GM18505 (cell line): Measurements from ENCODE around the gene EEPD1.
"Not testable (repeated sequence)": the region's sequence is repeated elsewhere in the genome, so short reads cannot be mapped to it uniquely, and the experiment has no call there.

Source experiments
- ATAC-seq: cut with Tn5 transposase; IDR thresholded peaks from one replicate; pipeline ENCODE4 v1.9.1; 2021; ENCODE audit not compliant: unreplicated experiment
- POLR2A ChIP-seq: IDR thresholded peaks from 4 replicates; pipeline ENCODE4 v1.6.1; 2011; ENCODE audit warnings: borderline replicate concordance; ENCODE audit not compliant: insufficient read depth, insufficient read length; ENCODE audit errors: extremely low read depth

The EEPD1 gene

DNA sequence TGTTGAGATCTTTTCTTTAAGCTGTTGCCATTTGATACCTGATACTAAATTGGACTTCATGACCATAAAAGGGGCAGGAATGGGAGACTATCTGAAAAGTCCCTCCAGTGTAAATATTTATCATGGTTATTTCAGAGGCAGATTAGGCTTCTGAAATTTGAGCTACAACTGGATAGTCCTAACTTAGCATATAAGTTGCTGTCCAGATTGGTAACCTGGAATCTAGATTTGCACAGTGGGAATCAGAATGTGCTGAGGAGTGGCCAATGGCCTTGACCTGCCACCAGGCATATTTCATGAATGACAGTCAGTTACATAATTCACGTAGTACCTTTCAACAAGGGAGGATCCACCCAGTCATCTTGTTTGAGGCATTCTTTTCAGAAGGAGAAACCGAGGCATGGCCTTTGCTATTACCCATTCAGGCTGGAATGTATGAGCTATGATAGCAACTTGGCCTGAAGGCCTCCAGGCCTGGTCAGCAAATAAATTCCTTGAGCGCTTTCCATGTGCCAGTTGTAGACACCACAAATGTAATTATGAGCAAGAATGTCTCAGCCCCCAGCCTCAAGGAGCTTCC is 80.0 kb downstream of the EEPD1 start:
- no peak for TF ChIP-seq POLR2A
- no peak for ATAC-seq

DNA sequence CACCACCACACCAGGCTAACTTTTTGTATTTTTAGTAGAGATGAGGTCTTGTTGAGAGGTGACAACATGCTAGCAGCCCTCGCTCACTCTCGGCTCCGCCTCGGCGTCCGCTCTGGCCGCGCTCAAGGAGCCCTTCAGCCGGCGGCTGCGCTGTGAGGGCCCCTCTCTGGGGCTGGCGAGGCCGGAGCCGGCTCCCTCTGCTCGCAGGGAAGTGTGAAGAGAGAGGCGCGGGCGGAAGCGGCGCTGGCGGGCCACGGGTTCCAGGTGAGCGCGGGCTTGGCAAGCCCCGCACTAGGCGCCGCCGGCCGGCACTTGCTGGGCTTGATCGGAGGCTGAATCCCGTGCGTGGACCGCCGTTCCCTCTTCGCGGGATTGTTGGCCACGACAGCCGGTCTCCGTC is 83.0 kb downstream of the EEPD1 start:
- no peak for ATAC-seq
- TF ChIP-seq POLR2A, result no peak

GRCh38 chr7:36238138-36238537 is 85.1 kb downstream of the EEPD1 start:
- ATAC-seq, result no peak
- TF ChIP-seq POLR2A, result no peak

DNA sequence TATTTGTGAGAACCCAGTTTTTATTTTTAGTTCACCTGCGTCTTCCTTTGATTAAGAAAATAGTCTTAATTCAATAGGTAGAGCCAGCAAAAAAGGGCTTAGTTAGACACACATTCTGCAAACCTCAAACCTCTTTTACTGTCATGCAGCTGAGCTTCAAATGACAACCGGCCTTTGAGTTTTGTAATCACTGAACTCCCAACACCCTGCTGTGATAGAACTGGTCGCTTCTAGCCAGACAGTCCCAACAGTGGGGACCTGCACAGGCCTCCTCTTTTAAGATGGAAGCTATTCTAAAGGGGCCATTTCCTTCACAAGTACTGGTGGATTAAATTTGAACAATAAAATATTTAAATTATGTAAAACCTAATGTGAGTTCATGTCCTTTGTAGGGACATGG is 90.3 kb downstream of the EEPD1 start:
- ATAC-seq, result not testable (repeated sequence)

DNA sequence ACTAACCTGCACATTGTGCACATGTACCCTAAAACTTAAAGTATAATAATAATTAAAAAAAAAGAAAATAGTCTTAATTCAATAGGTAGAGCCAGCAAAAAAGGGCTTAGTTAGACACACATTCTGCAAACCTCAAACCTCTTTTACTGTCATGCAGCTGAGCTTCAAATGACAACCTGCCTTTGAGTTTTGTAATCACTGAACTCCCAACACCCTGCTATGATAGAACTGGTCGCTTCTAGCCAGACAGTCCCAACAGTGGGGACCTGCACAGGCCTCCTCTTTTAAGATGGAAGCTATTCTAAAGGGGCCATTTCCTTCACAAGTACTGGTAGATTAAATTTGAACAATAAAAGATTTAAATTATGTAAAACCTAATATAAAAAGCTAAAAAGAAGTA is 90.9 kb downstream of the EEPD1 start:
- not testable (repeated sequence) for ATAC-seq

- no peak for TF ChIP-seq POLR2A
- no peak for ATAC-seq
Observed at GRCh38 chr7:36244429-36244828, 91.4 kb downstream of the EEPD1 start.

DNA sequence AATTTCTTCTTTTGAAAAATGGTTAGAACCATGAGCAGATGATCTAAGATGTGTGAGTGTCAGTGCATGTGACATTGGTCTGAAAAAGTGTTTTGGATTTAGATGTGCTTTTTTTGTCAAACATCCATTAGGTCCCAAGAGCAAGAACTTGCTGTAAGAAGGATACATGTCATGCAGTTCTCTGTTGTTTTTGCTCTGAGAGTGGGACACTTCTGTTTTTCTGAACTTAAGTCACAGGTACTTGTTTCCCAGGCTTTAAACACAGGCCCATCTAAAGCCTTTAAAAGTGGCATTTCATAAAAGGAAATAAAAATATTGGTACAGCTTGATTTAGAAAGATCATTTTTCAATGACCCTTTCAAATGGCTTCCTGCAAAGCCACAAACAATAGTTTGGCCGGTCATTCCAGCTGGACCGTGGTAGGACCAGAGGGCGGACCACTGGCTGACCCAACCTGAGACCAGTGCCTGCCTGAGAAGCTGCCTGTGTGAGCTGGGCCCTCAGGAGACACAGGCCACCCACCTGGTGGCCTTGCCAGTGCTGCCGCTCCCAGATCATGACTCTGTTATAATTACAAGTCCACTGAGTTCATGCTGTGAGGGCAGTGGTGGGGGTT is 92.7 kb downstream of the EEPD1 start:
- no peak for ATAC-seq
- TF ChIP-seq POLR2A, result no peak

- no peak for ATAC-seq
- no peak for TF ChIP-seq POLR2A
Observed at GRCh38 chr7:36249091-36249490, 96.0 kb downstream of the EEPD1 start.

DNA sequence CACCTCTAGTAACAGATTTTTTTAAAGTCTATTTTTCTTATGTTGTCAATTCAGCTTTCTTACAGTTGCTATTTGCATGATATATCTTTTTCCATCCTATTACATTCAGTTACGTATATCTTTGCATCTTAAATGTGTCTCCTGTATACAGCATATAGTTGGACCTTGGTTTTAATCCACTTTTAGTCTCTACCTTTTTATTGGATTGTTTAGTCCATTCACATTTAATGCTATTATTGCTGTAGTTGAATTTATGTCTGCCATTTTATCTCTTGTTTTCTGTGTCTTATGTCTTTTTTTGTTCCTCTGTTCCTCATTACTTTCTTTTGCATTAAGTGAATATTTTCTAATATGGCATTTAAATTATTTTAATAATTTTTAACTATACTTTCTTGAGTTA is 100.6 kb downstream of the EEPD1 start:
- TF ChIP-seq POLR2A, result no peak
- no peak for ATAC-seq

DNA sequence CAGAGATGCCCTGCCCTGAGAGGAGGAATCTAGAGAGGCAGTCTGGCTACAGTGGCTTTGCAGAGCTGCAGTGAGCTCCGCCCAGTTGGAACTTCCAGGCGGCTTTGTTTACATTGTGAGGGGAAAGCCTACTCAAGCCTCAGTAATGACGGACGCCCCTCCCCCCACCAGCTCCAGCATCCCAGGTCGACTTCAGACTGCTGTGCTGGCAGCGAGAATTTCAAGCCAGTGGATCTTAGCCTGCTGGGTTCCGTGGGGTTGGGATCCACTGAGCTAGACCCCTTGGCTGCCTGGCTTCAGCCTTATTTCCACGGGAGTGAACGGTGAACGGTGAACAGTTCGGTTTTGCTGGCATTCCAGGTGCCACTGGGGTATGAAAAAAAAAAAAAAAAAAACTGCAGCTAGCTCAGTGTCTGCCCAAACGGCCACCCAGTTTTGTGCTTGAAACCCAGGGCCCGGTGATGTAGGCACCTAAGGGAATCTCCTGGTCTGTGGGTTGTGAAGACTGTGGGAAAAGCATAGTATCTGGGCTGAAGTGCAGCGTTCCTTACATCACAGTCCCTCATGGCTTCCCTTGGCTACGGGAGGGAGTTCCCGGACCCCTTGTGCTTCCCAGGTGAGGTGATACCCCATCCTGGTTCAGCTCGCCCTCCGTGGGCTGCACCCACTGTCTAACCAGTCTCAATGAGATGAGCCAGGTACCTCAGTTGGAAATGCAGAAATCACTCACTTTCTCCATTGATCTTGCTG is 105.6 kb downstream of the EEPD1 start:
- ATAC-seq, result not testable (repeated sequence)

DNA sequence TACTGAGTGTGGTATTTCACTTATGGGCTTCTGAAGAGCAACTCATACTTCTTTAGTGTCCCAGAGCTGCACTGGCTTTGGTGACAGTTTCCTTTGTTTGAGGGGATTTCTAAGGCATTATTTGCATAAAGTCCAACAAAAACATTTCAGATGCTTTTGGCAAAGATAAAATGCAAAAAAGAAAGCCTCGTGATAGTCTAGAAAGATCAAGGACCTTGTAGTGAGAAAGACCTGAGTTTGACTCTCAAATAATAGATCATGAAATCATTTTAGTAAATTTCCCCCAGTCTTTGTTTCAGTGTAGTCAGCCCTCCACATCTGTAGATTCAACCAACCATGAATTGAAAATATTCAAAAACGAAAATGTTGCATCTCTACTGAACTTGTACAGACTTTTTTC is 107.4 kb downstream of the EEPD1 start:
- no peak for TF ChIP-seq POLR2A
- no peak for ATAC-seq

DNA sequence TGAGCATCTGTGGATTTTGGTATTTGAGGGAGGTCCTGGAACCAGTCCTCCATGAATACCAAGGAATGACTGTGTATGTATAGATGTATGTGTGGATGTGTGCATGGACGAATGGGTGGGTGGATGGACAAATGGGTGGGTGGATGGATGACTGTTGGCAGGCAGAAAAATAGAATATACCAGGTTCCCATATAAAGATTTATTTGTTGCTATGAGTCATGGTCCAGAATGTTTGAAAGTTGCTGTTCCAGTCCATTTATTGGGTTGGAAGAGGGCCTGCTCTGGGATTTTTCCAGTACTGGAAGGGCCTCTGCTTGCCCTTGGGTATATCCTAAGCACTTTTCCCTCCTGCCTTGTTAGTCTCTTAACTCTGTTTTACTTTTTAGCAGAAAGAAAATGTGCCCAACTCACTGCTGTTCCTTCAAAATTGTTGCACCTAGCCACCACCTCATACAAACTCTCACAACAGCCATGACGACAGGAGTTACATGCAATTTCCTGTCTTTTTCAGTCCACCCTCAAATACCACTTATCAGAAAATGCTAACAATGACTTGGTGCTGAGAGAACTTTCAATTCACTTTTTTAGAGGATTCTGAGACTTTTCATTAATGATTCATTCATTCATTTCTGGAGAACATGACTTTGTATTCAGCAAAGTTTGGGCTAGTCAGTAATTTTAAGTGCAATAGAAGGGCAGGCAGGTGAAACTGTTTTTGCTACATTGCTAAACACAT is 108.1 kb downstream of the EEPD1 start:
- TF ChIP-seq POLR2A, result no peak
- no peak for ATAC-seq

GRCh38 chr7:36262309-36263094 is 109.4 kb downstream of the EEPD1 start:
- no peak for TF ChIP-seq POLR2A
- ATAC-seq, result no peak
